ENCODE results near the gene IL1RAP.
A peak's percentile ranks its signal among the peaks of the same experiment; 100 is the strongest.

IL1RAP gene

GRCh38 chr3:190542846-190543245 is 29.0 kb downstream of the IL1RAP start:
- DNase-seq (ENCODE audit: low spot score) = no peak

GRCh38 chr3:190543671-190544070 is 29.8 kb downstream of the IL1RAP start:
- no peak for DNase-seq (ENCODE audit: low spot score)

- no peak for DNase-seq (ENCODE audit: low spot score)
Observed at GRCh38 chr3:190545191-190545590, 31.3 kb downstream of the IL1RAP start.

GRCh38 chr3:190546881-190547510 is 33.1 kb downstream of the IL1RAP start:
- no peak for DNase-seq (ENCODE audit: low spot score)

GRCh38 chr3:190548031-190548656 is 34.3 kb downstream of the IL1RAP start:
- DNase-seq (ENCODE audit: low spot score) = no peak

GRCh38 chr3:190552021-190552420 is 38.1 kb downstream of the IL1RAP start:
- no peak for DNase-seq (ENCODE audit: low spot score)

GRCh38 chr3:190552969-190553759 is 39.3 kb downstream of the IL1RAP start:
- no peak for DNase-seq (ENCODE audit: low spot score)

- DNase-seq (ENCODE audit: low spot score) = no peak
Observed at GRCh38 chr3:190554197-190554596, 40.3 kb downstream of the IL1RAP start.

GRCh38 chr3:190556351-190556750 is 42.5 kb downstream of the IL1RAP start:
- DNase-seq (ENCODE audit: low spot score) = no peak

- no peak for DNase-seq (ENCODE audit: low spot score)
Observed at GRCh38 chr3:190557296-190557695, 43.4 kb downstream of the IL1RAP start.

GRCh38 chr3:190558316-190558715 is 44.4 kb downstream of the IL1RAP start:
- DNase-seq (ENCODE audit: low spot score) = no peak

GRCh38 chr3:190558796-190559195 is 44.9 kb downstream of the IL1RAP start:
- no peak for DNase-seq (ENCODE audit: low spot score)

GRCh38 chr3:190560013-190560895 is 46.4 kb downstream of the IL1RAP start:
- no peak for DNase-seq (ENCODE audit: low spot score)

GRCh38 chr3:190562866-190563510 is 49.1 kb downstream of the IL1RAP start:
- DNase-seq (ENCODE audit: low spot score) = no peak

- DNase-seq (ENCODE audit: low spot score) = no peak
Observed at GRCh38 chr3:190564175-190564574, 50.3 kb downstream of the IL1RAP start.

- peak; percentile 95 for DNase-seq (ENCODE audit: low spot score)
Observed at GRCh38 chr3:190566043-190566933, 52.4 kb downstream of the IL1RAP start.

- no peak for DNase-seq (ENCODE audit: low spot score)
Observed at GRCh38 chr3:190568036-190568435, 54.2 kb downstream of the IL1RAP start.

GRCh38 chr3:190574473-190574872 is 60.6 kb downstream of the IL1RAP start:
- no peak for DNase-seq (ENCODE audit: low spot score)

GRCh38 chr3:190575437-190576185 is 61.7 kb downstream of the IL1RAP start:
- no peak for DNase-seq (ENCODE audit: low spot score)

- no peak for DNase-seq (ENCODE audit: low spot score)
Observed at GRCh38 chr3:190577225-190577624, 63.3 kb downstream of the IL1RAP start.

All from AG08395 (cell line).